Activated T-cell treated with anti-CD3 and anti-CD28 coated beads for 1 hour (primary cell): ENCODE data around the gene HTT.

Source experiments
- DNase-seq: peaks from one replicate; pipeline ENCODE4 v3.0.0-alpha.2; 2020; ENCODE audit warnings: low read depth

Gene HTT

GRCh38 chr4:3290476-3290875, 216.0 kb downstream of the HTT start:
- no peak for DNase-seq

- no peak for DNase-seq
Observed at GRCh38 chr4:3290889-3291321, 216.4 kb downstream of the HTT start.

GRCh38 chr4:3291411-3291968, 217.0 kb downstream of the HTT start:
- DNase-seq = no peak

GRCh38 chr4:3291969-3292570, 217.6 kb downstream of the HTT start:
- DNase-seq = no peak

GRCh38 chr4:3292571-3293400, 218.3 kb downstream of the HTT start, which contains the start of gene RGS12:
Gene RGS12, plus strand, starts transcription at chr4:3293021. Its CDS starts 23,150 bp downstream, at chr4:3316171.
- DNase-seq = peak; percentile 67
